GM18519 (cell line): ENCODE data around the gene HES5.

Experiments used
- ATAC-seq: cut with Tn5 transposase; IDR thresholded peaks from one replicate; pipeline ENCODE4 v1.9.1; 2021; ENCODE audit warnings: mild to moderate bottlenecking, moderate library complexity; ENCODE audit not compliant: unreplicated experiment, low FRiP score

HES5 gene

DNA sequence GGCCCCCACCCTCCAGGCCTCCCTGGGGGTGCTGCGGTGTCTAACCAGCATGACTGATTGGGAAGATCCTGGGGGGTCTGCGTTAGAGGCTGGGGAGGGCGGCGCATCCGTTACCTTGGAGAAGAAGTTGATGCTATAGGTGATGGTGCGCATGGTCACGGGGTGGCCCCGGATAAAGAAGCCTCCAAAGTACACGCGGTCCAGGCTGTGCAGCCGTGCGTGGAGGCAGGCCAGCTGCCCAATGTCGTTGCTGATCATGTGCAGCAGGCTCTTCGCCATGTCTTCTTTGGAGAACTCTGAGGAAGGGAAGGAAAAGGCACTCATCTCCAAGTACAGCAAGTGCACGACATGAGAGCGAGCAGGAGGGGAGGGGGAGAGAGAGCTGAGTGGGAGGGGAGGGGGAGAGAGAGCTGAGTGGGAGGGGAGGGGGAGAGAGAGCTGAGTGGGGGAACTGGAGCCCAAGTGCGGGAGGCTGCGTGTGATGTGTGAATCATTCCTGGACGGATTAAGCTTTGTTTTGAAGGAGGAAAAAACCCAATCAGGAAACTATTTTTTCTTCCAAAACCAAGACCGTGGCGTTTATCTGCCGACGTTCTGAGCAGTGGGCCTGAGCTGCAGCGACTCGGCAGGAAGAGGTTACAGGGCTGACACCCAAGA is 10.9 kb downstream of the HES5 start:
- no peak for ATAC-seq

DNA sequence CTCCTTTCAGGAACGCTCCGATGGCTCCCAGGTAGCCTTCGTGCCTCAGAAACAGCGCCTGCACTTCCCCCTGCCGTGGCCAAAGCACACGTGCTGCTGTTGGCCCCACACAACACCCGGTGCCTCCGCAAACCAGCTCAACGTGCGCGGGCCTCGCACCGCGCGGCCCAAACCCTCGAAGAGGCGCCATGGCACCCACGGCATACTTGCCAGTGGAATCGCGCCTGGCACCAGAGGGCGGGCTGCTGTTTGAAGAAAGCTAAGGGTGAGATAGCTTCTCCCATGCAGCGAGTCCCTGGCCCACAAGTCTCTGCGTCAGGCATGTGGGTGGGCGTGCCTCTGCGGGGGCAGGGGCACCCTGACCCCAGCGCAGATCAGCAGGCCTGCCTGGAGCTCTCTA is 11.5 kb downstream of the HES5 start:
- no peak for ATAC-seq

DNA sequence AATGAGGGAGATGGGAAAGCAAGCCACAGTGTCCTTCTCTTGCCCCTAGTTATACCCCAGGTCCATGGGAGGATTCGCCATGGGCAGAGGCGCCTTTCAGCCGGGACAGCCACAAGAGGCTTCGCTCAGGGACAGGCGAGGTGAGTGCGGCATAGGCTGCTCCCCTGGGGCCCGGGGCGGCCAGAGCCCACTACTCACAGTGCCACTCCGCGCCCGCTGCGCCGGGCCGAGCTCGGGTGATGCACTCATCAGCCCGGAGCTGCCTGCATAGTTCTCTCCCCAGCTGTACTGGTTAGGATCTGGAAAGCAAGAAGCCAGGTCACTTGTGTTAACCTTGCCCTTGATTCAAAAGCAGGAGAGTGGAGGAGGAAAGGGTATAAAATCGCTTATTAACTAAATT is 12.1 kb downstream of the HES5 start:
- ATAC-seq = no peak

DNA sequence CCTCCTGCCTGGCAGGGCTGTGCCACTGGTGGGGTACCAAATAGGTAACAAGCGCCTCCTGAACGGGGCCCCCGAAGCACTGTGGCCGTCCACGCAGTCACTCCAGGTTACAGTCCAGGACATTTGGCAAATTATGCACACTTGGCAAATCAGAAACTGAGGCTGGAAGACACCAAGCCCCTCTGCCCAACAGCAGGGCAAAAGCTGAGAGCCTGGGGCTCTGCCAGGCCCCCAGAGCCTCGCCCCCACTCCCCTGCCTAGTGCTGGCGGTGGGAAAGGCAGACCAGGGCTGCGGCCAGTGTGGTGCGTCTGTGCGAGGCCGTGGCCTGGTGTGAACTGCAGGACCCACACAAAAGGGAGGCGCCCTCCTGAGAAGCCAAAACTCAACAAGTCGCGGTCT is 13.1 kb downstream of the HES5 start:
- no peak for ATAC-seq

DNA sequence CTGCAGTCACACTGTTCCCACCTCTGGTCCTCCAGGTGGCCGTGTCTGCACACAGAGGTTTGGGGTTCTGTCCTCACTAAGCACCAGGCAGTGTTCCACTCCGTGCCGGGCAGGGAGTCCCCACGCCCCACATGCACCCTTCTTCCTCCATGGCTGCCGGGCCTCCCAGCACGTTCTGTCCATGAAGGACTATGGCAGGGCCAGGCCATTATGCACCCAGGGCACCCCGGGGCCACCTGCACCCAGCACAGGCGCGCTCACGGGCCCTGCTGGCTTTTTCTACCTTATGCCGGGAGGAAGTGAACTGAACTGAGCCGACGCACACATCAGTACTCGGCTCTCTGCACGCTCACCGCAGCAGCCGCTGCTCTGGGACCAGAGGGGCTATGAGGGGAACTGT is 13.9 kb downstream of the HES5 start:
- ATAC-seq = no peak

DNA sequence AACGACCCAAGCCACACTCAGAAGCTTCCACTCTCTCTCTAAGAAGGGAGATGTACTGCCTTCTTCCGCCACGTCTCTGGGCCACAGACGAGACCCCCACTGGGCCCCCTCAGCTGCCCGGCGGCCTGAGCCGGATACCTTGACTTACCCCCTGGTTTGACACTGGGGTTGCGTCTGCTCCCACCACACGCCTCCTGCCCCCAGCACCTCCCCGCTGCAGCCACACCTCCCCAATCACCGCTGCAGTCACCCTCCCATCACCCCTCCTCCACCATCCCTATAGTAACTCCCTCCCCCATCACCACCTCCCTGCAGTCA is 14.3 kb downstream of the HES5 start:
- no peak for ATAC-seq

DNA sequence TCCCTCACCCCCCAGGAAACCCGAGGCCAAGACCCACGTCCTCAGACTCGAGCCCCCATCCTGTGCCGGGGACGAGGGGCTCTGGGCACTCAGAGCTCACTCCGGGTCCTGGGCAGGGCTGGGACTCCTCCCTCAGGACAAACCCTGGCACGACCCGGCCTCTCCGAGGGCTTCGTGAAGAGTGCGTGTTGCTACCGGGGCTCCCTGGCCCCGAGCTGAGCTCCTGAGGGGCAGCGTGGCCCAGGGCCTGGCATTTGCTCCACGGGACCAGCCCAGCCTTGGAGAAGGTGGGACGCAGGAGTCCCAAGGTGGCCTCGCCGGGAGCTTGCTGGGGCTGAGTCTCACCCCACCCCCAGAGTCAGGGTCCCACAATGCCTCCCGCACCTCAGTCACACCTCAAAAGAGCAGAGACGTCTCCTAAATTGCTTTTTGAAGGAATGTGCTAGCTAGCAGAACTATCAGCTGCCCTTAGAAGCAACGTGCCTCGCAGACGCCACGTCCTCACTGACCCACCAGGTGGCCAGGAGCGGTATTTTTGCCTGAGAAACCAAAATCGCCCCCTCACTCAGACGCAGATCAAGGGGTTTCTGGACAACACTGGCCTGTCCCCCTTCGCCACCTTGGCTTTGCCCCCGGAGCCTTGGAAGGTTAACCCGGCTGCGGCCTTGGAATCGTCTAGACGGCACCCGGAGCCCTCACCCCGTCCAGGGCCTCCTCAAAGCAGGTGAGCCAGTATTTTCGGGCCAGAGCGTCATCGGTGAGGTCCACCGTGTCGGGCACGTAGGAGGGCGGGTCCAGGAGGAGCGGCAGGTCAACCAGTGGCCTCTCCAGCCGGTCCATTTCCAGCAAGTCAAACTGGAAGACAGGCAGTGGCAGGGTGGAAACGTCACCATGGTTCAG is 14.9 kb downstream of the HES5 start:
- no peak for ATAC-seq

DNA sequence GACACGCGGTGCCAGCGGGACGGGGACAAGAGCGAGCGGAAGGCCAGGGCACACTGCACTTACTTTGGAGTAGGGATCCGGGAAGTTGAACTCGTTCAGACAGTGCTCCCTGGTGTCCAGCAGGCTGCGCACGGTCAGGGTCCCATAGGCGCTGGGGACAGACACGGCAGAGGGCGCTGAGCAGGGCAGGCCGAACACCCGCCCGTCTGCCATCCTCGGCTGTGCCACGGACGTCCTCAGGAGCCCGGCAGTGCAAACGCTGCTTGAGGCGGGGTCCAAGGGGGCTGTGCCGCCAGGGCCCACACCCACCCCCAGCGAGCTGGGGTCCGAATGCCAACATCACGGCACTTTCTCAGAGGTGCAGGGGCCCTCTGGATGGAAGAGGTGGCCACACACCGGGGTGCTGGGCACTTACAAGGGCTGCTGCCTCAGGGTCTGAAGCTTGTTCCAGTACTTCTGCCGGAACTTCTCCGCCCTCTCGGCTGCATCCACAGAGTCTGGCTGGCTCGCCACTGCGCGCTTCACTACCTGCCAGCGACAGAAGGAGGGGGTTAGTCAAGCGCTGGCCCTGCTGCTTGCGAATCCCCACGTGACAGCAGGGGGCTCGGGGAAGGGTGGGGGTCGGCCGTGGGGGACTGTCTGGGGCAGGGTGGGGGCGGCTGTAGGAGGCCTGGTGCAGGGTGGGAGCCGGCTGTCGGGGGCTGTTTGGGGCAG is 16.0 kb downstream of the HES5 start:
- ATAC-seq = no peak

DNA sequence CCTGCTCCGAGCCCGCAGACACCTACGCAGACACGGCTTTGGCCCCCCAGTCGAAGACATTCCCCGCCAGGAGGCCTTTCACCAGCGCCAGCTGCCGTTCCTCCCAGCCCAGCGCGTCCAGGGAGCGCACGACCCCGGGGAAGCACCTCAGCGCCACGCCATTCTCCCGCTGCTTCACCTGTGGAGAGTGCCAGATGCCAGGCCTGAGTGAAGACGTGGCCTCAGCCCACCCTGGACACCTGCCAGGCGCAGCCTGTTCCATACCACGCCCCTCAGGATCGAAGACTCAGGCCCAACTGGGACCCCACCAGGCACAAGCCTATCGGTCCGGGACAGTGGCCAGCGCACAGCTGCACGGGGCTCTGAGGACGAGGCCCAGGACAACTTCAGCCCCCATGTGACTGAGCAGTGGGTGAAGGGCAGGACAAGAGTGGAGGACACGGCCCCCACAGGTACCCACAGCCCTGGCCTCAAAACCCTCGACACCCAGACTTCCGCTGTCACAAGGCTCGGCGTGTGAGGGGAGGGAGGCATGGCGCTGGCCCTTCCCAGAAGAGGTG is 17.1 kb downstream of the HES5 start:
- ATAC-seq = no peak

DNA sequence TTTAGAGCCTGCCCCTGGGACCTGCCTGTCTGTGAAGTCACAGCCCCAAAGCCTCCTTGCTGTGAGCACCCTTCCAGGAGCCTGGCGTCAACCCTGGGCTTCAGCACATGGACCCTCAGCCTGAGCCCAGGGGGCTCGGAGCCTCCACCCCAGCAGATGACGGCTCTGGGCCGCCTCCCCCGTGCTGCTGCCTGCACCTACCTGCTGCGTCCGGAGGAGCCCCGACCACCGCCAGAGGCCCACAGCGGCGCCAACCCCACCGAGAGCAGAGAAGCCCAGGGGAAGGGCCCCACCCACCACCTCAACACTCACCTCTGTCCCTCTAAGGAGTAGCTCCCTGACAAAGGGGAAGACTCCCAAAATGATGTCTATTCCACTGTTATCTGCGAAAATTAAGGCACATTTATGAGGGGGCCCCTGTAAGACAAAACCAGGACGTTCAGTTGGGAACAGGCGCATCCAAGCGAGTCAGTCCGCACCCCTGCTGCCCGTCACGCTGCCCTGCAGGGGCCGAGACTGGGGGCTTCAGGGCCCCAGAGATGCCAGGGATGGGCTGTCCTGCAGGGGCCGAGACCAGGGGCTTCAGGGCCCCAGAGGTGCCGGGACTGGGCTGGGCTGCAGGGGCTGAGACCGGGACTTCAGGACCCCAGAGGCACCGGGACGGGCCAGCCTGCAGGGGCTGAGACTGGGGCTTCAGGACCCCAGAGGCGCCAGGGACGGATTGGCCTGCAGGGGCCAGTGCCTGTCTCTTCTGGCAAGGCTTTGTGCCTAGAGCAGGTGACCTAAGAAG is 19.5 kb downstream of the HES5 start:
- ATAC-seq = no peak

DNA sequence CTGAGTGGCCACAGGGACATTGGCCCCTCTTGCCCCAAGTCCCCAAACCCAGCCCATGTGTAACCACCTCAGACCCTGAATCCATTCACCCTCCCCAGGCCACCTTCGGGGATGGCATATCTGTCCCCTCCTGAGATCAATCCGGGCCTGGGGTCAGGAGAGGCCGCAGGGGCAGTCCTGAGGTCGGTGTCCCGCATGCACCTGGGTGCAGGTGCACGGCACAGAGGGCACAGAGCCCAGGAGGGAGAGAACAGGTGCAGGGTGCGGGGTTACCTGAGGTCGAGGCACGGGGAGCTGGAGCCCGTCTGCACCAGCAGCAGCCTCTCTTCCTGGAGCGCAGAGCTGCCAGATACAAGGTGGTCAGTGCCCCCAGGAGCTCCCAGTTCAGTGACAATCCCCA is 20.5 kb downstream of the HES5 start:
- no peak for ATAC-seq

DNA sequence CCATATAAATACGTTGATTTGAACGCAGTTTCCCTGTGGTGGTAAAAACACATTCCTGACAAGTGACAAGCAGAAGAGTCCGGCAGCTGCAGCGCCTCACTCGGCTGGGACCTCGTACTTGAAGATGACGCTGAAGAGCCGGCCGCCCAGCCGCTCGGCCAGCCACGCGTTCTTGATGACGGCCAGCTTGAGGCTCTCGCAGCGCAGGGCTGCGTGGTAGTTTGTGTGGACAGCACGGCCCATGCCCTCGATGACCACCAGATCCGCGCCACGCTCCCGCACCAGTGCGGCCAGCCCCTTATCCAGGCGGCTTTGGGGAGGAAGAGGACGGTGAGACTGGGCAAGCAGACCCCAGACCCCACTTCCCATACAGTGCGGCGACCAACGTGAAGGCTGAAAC is 21.3 kb downstream of the HES5 start:
- no peak for ATAC-seq

DNA sequence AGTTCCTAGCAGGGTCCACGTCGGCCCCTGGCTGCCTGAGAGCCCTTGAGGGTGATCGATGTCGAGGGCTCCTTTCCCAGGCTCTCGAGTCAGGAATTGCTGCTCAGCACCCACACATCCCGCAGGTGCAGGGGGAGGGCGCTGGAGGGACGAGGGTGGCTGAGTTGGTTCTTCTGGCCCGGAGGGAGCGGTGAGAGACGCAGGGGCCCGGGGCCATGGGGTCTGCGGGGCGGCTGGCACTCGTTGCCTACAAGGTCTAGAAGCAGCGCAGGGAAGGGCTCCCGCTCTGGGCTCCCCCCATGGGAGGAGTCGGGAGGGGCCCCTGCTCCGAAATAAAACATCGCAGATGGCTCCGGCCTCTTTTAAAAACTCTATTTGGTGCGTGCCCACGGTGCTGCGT is 21.9 kb downstream of the HES5 start:
- no peak for ATAC-seq

DNA sequence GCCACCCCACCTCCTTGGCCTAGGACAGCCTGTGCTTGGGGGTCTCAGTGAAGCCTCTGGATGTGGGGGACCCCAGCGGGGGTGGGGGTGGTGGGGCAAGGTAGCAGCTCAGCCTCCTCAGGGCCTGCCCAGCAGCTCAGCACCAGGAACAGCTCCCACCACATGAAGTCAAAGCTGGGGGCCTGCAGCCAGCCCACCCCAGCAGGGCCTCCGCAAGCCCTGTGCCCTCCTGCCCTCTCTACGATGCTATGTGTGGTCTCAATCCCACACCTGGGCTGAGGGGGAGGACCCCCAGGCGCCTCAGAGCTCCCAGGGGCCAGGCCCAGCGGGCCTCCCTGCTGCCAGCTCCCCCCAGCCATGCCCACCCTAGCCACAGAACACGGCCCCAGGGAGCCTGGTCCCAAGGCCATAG is 22.3 kb downstream of the HES5 start:
- ATAC-seq = no peak

DNA sequence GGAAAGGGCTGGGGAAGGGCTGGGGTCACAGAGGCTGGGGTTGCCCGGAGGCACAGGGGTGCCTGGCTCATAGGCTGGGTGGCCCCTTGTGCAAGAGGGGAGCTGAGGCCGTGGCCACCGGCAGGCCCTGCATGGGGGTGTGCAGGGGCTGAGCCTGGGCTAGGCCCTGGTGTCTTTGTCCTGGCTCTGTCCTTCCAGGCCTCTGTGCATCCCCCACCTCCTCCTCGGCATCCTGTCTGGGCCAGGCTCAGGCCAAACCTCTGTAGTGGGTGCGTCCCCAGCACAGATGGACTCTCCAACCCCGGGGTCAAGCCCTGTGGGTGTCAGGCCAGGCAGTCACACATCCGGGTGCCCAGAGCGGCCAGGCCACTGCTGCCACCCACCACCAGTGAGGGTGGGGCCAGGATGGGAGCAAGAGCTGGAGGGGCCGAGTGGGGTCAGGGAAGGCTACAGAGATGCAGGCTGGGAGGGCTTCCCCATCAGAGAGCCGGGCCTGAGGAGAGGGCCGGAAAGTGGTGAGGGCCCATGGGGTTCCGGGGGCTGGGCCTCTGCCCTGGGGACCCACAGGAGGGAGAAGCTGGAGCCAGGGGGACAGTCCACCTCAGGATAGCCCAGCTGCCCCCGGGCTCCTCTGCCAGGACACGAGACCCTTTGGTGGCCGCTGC is 23.0 kb downstream of the HES5 start:
- no peak for ATAC-seq

DNA sequence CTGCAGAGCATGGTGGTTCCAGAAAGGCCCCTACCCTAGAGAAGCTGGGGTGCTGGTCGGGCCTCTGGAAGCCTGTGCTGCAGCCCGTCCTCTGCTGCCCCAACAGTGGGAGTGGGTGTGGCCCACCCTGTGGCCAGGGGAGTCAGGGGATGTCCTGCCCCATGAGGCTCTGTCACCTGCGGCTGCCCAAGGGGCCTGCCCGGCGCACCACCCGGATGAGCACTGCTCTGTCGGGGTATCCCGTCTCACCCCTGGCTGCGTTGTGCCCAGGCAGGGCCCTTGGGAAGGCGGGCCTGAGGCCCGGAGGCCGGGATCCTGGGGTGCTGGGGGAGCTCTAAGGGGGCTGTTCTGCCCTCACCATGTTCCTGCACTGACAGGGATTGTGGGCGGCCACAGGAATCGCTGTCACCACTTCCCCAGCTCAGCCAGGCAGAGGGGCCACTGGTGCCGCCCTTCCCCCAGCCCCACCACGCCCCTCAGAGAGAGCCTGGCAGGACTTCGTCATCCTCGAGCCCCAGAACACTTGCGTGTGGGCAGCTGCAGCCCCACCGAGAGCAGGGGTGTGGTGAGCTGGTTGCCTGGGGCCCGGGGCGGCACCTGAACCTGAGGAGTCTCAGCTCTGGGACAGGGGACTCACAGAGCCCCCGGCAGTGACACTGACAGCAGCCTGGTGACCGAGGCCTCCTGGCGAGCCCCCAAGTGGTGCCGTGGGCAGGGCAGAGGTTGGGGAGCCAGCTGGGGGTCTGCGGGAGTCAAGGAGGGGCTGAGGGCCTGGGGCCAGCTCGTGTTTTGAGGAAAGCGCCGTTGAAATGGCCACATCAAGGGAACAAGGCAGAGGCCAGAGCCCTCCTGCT is 23.8 kb downstream of the HES5 start:
- ATAC-seq = no peak

DNA sequence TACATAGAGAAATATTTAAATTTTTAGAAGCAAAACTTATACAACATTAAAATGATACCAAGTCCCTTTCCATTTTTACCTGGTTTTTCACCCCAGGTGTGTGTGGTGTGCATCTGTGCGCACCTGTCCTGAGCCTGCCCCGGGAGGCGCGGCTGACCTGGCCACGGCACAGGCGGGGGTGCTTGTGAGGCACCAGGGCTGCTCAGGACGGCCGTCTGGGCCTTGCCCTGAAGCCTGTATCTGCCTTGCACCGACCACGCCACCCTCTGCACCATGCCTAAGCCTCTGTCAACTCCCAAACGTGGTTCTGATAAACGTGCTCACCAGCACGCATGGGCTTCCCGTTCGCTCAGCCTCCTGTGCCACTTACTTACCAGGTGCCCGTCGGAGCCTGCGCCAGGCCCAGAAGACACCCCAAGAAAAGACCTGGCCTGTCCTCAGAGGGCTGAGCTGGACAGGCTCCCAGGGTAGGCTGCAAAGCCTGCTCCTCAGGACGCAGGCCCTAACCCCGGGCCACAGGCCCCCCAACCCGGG is 24.5 kb downstream of the HES5 start:
- no peak for ATAC-seq

DNA sequence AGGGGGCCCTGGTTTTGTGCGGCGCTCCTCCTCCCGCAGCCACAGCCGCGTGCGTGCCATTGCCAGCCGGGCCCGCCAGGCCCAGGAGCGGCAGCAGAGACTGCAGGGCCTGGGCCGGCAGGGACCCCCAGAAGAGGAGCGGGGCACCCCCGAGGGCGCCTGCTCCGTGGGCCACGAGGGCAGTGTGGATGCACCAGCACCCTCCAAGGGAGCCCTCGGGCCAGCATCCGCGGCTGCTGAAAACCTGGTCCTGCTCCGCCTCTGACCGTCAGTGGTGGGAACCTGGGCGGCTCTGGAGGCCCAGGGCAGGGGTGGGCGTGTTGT is 25.2 kb downstream of the HES5 start:
- ATAC-seq = no peak
